H1 (cell line): Measurements from ENCODE around the gene DSTN. TPM values are rescaled to one million over a fixed set of nuclear protein-coding genes. Genes with fewer than 3 reads are reported as not detected.

Experiments used
- CTCF ChIA-PET: fragments of 300-600 bp; sonication (Branson Sonifier 250); formaldehyde crosslinking; loops from one replicate; lab custom pipeline; 2021; ENCODE audit not compliant: partially characterized antibody; lab: Charles Lee
- POLR2A ChIA-PET: fragments of 300-600 bp; sonication (Branson Sonifier 250); formaldehyde crosslinking; loops from one replicate; lab custom pipeline; 2021; ENCODE audit warnings: inconsistent platforms; ENCODE audit not compliant: partially characterized antibody; lab: Charles Lee
- DNase-seq, 2 experiments: peaks; one replicate each; pipeline versions ENCODE4 v3.0.0 to v3.0.0-alpha.2; 2010 to 2022; ENCODE audit warnings: low spot score in 2 of 2, low read depth in 1 of 2, mixed read lengths in 1 of 2
- FAIRE-seq: peaks from 2 replicates; lab custom pipeline; 2011; peaks lifted over from hg19 to GRCh38; lab: Jason Lieb, UNC
- H2AFZ ChIP-seq: 2 replicates; pipeline ENCODE4 v1.8.1; 2012; ENCODE audit warnings: low read length, inconsistent platforms
- H2AK5ac ChIP-seq: 2 replicates; pipeline ENCODE4 v1.6.1; 2013; ENCODE audit warnings: low read depth, low read length
- H2BK120ac ChIP-seq: replicated peaks from 2 replicates; pipeline ENCODE3; 2013; ENCODE audit warnings: low read depth, low read length, inconsistent platforms
- H2BK12ac ChIP-seq: 2 replicates; pipeline ENCODE4 v1.6.1; 2013; ENCODE audit warnings: low read depth, low read length
- H2BK15ac ChIP-seq: 2 replicates; pipeline ENCODE4 v1.6.1; 2013; ENCODE audit warnings: low read length
- H2BK20ac ChIP-seq: 2 replicates; pipeline ENCODE4 v1.6.1; 2013; ENCODE audit warnings: low read length
- H2BK5ac ChIP-seq: 2 replicates; pipeline ENCODE4 v1.6.1; 2013; ENCODE audit warnings: low read depth, low read length
- H3K14ac ChIP-seq: 2 replicates; pipeline ENCODE4 v1.6.1; 2013; ENCODE audit warnings: inconsistent platforms; ENCODE audit not compliant: insufficient read length
- H3K18ac ChIP-seq: 2 replicates; pipeline ENCODE4 v1.6.1; 2013; ENCODE audit warnings: low read length; ENCODE audit errors: extremely low read depth
- H3K23ac ChIP-seq: 2 replicates; pipeline ENCODE4 v1.6.1; 2013; ENCODE audit warnings: inconsistent platforms; ENCODE audit not compliant: insufficient read length
- H3K23me2 ChIP-seq: 2 replicates; pipeline ENCODE4 v1.6.1; 2013; ENCODE audit warnings: low read depth, low read length
- H3K27ac ChIP-seq: 2 replicates; pipeline ENCODE4 v1.6.1; 2011; ENCODE audit warnings: low read depth, low read length, inconsistent platforms
- H3K27me3 ChIP-seq, 4 experiments: replicated peaks in 1 of 4; 1 replicate in 1 of 4; 2 replicates in 3 of 4; pipeline versions ENCODE4 v1.6.1 to v1.8.1; 2011 to 2013; ENCODE audit warnings: low read length in 3 of 4, mild to moderate bottlenecking in 3 of 4, inconsistent platforms in 2 of 4, mixed read lengths in 2 of 4, moderate library complexity in 1 of 4; ENCODE audit not compliant: control insufficient read depth in 3 of 4, insufficient read depth in 3 of 4; ENCODE audit errors: extremely low read depth in 1 of 4
- H3K36me3 ChIP-seq, 4 experiments: 2 replicates each; pipeline versions ENCODE4 v1.6.1 to v1.8.1; 2011 to 2013; ENCODE audit warnings: mild to moderate bottlenecking in 4 of 4, low read length in 3 of 4, moderate library complexity in 2 of 4, control low read depth in 1 of 4, inconsistent platforms in 1 of 4; ENCODE audit not compliant: insufficient read depth in 4 of 4, control insufficient read depth in 2 of 4
- H3K4ac ChIP-seq: replicated peaks from 2 replicates; pipeline ENCODE3; 2013; ENCODE audit warnings: low read length, low read depth, mixed read lengths, inconsistent platforms; ENCODE audit not compliant: insufficient read length
- H3K4me1 ChIP-seq, 4 experiments: replicated peaks in 1 of 4; 1 replicate in 1 of 4; 2 replicates in 3 of 4; pipeline versions ENCODE4 v1.6.1 to v1.8.1; 2011 to 2013; ENCODE audit warnings: low read length in 3 of 4, inconsistent platforms in 2 of 4, mixed read lengths in 1 of 4; ENCODE audit not compliant: insufficient read depth in 4 of 4, control insufficient read depth in 3 of 4
- H3K4me2 ChIP-seq, 2 experiments: 2 replicates each; pipeline versions ENCODE4 v1.6.1 to v1.8.1; 2011 to 2013; ENCODE audit warnings: low read depth in 2 of 2, low read length in 2 of 2, control low read depth in 1 of 2, inconsistent platforms in 1 of 2, mild to moderate bottlenecking in 1 of 2; ENCODE audit not compliant: insufficient read depth in 1 of 2
- H3K4me3 ChIP-seq, 4 experiments: fragments of 200-600, 300-600 bp in 1 of 4; sonication (generic), shearing (Covaris generic), sonication (Bioruptor Twin) in 1 of 4; 2 replicates each; pipeline versions ENCODE4 v1.5.1 to v1.8.1; 2011 to 2016; ENCODE audit warnings: low read length in 4 of 4, low read depth in 3 of 4, control low read depth in 2 of 4, inconsistent platforms in 2 of 4, mild to moderate bottlenecking in 2 of 4, mixed read lengths in 1 of 4, moderate library complexity in 1 of 4; ENCODE audit not compliant: insufficient read depth in 2 of 4; ENCODE audit errors: extremely low read depth in 1 of 4
- H3K56ac ChIP-seq: replicated peaks from 2 replicates; pipeline ENCODE3; 2013; ENCODE audit warnings: low read depth, mild to moderate bottlenecking, mixed read lengths, low read length, inconsistent platforms; ENCODE audit not compliant: insufficient read length
- H3K79me1 ChIP-seq: 2 replicates; pipeline ENCODE4 v1.6.1; 2013; ENCODE audit warnings: low read depth, low read length, control low read depth
- H3K79me2 ChIP-seq, 2 experiments: 2 replicates each; pipeline versions ENCODE4 v1.6.1 to v1.8.1; 2012 to 2013; ENCODE audit warnings: low read length in 2 of 2, mild to moderate bottlenecking in 2 of 2, inconsistent platforms in 1 of 2; ENCODE audit not compliant: insufficient read depth in 2 of 2, control insufficient read depth in 1 of 2
- H3K9ac ChIP-seq, 4 experiments: replicated peaks in 1 of 4; 1 replicate in 1 of 4; 2 replicates in 3 of 4; pipeline versions ENCODE4 v1.6.1 to v1.8.1; 2011 to 2013; ENCODE audit warnings: low read depth in 3 of 4, low read length in 3 of 4, control low read depth in 2 of 4, mild to moderate bottlenecking in 2 of 4, moderate library complexity in 2 of 4, inconsistent platforms in 1 of 4; ENCODE audit errors: extremely low read depth in 1 of 4
- H3K9me3 ChIP-seq, 2 experiments: 2 replicates each; pipeline versions ENCODE4 v1.6.1 to v1.8.1; 2012 to 2013; ENCODE audit warnings: mild to moderate bottlenecking in 2 of 2, moderate library complexity in 2 of 2, control low read depth in 1 of 2, inconsistent platforms in 1 of 2, low read depth in 1 of 2, low read length in 1 of 2, mixed read lengths in 1 of 2; ENCODE audit not compliant: insufficient read depth in 2 of 2
- H4K20me1 ChIP-seq, 2 experiments: replicated peaks in 1 of 2; 2 replicates each; pipeline versions ENCODE3 to v1.8.1; 2011 to 2013; ENCODE audit warnings: inconsistent platforms in 2 of 2, low read length in 2 of 2, mild to moderate bottlenecking in 1 of 2; ENCODE audit not compliant: insufficient read depth in 2 of 2, control insufficient read depth in 1 of 2
- H4K5ac ChIP-seq: 2 replicates; pipeline ENCODE4 v1.6.1; 2013; ENCODE audit warnings: low read length, low read depth, mixed read lengths, inconsistent platforms; ENCODE audit not compliant: insufficient read length
- H4K8ac ChIP-seq: 2 replicates; pipeline ENCODE4 v1.8.0; 2013; ENCODE audit warnings: mild to moderate bottlenecking, moderate library complexity, low read length, inconsistent platforms; ENCODE audit not compliant: insufficient read depth; ENCODE audit errors: extremely low read depth
- H4K91ac ChIP-seq: replicated peaks from 2 replicates; pipeline ENCODE3; 2013; ENCODE audit warnings: low read length, mixed read lengths, inconsistent platforms; ENCODE audit not compliant: insufficient read length
- BACH1 ChIP-seq: IDR thresholded peaks from 2 replicates; pipeline ENCODE4 v1.6.1; 2012; ENCODE audit warnings: low read length, improper control_type of control experiment
- BRCA1 ChIP-seq: IDR thresholded peaks from 2 replicates; pipeline ENCODE4 v1.6.1; 2012; ENCODE audit warnings: low read depth, low read length, improper control_type of control experiment
- GABPA ChIP-seq: IDR thresholded peaks from 2 replicates; pipeline ENCODE4 v1.6.1; 2011; ENCODE audit warnings: mild to moderate bottlenecking, low read length, moderate library complexity, borderline replicate concordance; ENCODE audit not compliant: insufficient read depth
- JUND ChIP-seq: IDR thresholded peaks from 2 replicates; pipeline ENCODE4 v1.6.1; 2011; ENCODE audit warnings: mild to moderate bottlenecking, improper control_type of control experiment, low read length
- NANOG ChIP-seq: IDR thresholded peaks from 2 replicates; pipeline ENCODE4 v1.6.1; 2011; ENCODE audit warnings: low read length, low read depth, mild to moderate bottlenecking, inconsistent platforms; ENCODE audit not compliant: insufficient read depth, poor library complexity, severe bottlenecking
- RBBP5 ChIP-seq: IDR thresholded peaks from 2 replicates; pipeline ENCODE4 v1.7.1; 2012; ENCODE audit warnings: low read depth, mild to moderate bottlenecking, inconsistent platforms, low read length, moderate library complexity, borderline replicate concordance
- TCF12 ChIP-seq: IDR thresholded peaks from 2 replicates; pipeline ENCODE4 v1.6.1; 2011; ENCODE audit warnings: low read depth, mild to moderate bottlenecking, low read length
- WGBS, 2 experiments: shearing (Covaris generic) in 1 of 2; methylation state at CpG; one replicate each; pipeline versions ENCODE4 v1.1.6 to v1.1.7; 2013 to 2015; ENCODE audit warnings: low lambda C conversion rate in 2 of 2, mixed read lengths in 2 of 2, inconsistent platforms in 1 of 2, low coverage in 1 of 2, missing lambda C conversion rate in 1 of 2; ENCODE audit not compliant: insufficient replicate concordance in 2 of 2, insufficient coverage in 1 of 2, insufficient read length in 1 of 2; ENCODE audit errors: extremely low coverage in 1 of 2, missing lambda C conversion rate in 1 of 2; 5-methylcytosine and 5-hydroxymethylcytosine counted together
- polyA plus RNA-seq, 7 experiments: library from polyadenylated mRNA; depleted of rRNA in 3 of 7; stranded (reverse) in 5 of 7; unstranded in 2 of 7; fragments of >200 nt in 5 of 7; fragments of 200-250 nt in 2 of 7; gene quantifications; 1 replicate in 5 of 7; 2 replicates in 1 of 7; 4 replicates in 1 of 7; pipeline versions ENCODE4 v1.2.1 to v1.2.3, GENCODE V29; 2011 to 2013; ENCODE audit warnings: missing spikeins in 2 of 7, mixed read lengths in 2 of 7
- total RNA-seq: library from RNA; stranded (reverse); fragmentation: NEBNext Ultra II Directional; extraction: Animal tissue kit (Norgen Biotek cat#: 25700); gene quantifications from 2 replicates; pipeline ENCODE4 v1.2.1, GENCODE V29; 2021

Gene DSTN
- total and polyA plus RNA-seq, 2 of the 8 experiments (the other 6 are each of a cell fraction or from before 2014, with no cell fraction given) = 43.3 to 208 TPM

GRCh38 chr20:17620371-17621228, 50.7 kb downstream of the DSTN start:
- 96% methylated on average over 31 of the region's 33 CpGs; no CpG with 5 or more reads in 1 of the 2 experiments for WGBS, 2 experiments
- no peak overlapping the region for H2AK5ac ChIP-seq
- no peak for DNase-seq

More at GRCh38 chr20:17620371-17621228, 50.7 kb downstream of the DSTN start:
- ChIA-PET CTCF (interaction anchor here (1.6 to 10.0 kb wide), 3 partner anchors 10 to 117 kb away, joined by 4 to 114 read pairs (median 95); no protein-coding TSS in a partner anchor), POLR2A (no interaction called here)
- no peak overlapping the region for H4K5ac ChIP-seq
- H2BK20ac ChIP-seq = no peak overlapping the region
- no peaks in the 10 kb centered on the region for H3K79me1 ChIP-seq
- H4K8ac ChIP-seq = no peak overlapping the region
- H3K36me3 ChIP-seq = peaks cover 9 to 62% (median 32%) of the 10 kb centered on the region in 4 experiments
- TF ChIP-seq RBBP5 (no peak), GABPA (no peak), BRCA1 (no peak), NANOG (no peak), TCF12 (no peak), JUND (no peak), BACH1 (no peak)
- TF ChIP-seq, all 59 proteins: peak for 0
- Histone ChIP-seq H3K27ac (no peak overlapping the region), H3K9ac (no peak overlapping the region), H2BK5ac (0 out of 2 replicates have a peak overlapping the region, but pooled peaks have one; percentile 35), H3K4me3 (no peak overlapping the region), H3K23me2 (no peaks in the 10 kb centered on the region), H3K23ac (no peak overlapping the region), H3K79me2 (no peaks in the 10 kb centered on the region), H2BK15ac (no peak overlapping the region), H3K9me3 (no peaks in the 10 kb centered on the region), H2BK120ac (no peak overlapping the region), H3K4me2 (no peak overlapping the region), H3K4ac (no peak overlapping the region), H2AFZ (no peak overlapping the region), H3K14ac (no peak overlapping the region), H3K27me3 (no peaks in the 10 kb centered on the region), H3K18ac (no peak overlapping the region), H3K4me1 (no peaks in the 10 kb centered on the region; a peak in 1 of 7 replicates), H3K56ac (no peak overlapping the region), H2BK12ac (no peak overlapping the region), H4K91ac (no peak overlapping the region), H4K20me1 (peaks cover 2 to 7% of the 10 kb centered on the region in 2 experiments)
- FAIRE-seq = no peak
